K562 (cell line): ENCODE measurements around the gene RNF180. TPM values are rescaled to one million over a fixed set of nuclear protein-coding genes. Genes with fewer than 3 reads are reported as not detected.

Experiments used
- ATAC-seq: fragments of 200-7000 bp; cut with Tn5 transposase; 3 replicates; pipeline ENCODE4 v1.9.1; 2020; ENCODE audit warnings: moderate library complexity
- BruUV-seq: library from RNA; stranded (reverse); fragments of 400-500 nt; replicated peaks from 2 replicates; lab custom pipeline; 2021; lab: Mats Ljungman, UMichigan
- CTCF ChIA-PET: fragments of 300-600 bp; formaldehyde crosslinking; extraction: SDS; loops from one replicate; lab custom pipeline; 2021; ENCODE audit warnings: low intra/inter-chr PET ratio; lab: Yijun Ruan, JAX
- POLR2A ChIA-PET: fragments of 300-600, 350-650 bp; sonication (Branson Sonifier 250); formaldehyde crosslinking; extraction: SDS; loops from one replicate; lab custom pipeline; 2021; ENCODE audit warnings: antibody characterized with exemption, inconsistent platforms; lab: Yijun Ruan, JAX
- DNase-seq, 4 experiments: peaks; one replicate each; pipeline versions ENCODE4 v3.0.0 to v3.0.0-alpha.2; 2011 to 2018; ENCODE audit warnings: low spot score in 3 of 4, mixed read lengths in 3 of 4; ENCODE audit errors: extremely low read depth in 1 of 4
- FAIRE-seq: peaks from 2 replicates; lab custom pipeline; 2011; peaks lifted over from hg19 to GRCh38; lab: Jason Lieb, UNC
- H2AFZ ChIP-seq: 2 replicates; pipeline ENCODE4 v1.6.0; 2011; ENCODE audit warnings: low read depth, low read length, control low read depth, inconsistent platforms
- H3K27ac ChIP-seq: fragments of 200-600 bp; 3 replicates; pipeline ENCODE4 v1.8.0; 2011; ENCODE audit warnings: low read depth, mild to moderate bottlenecking, control low read depth, inconsistent platforms, low read length, moderate library complexity, mixed read lengths; ENCODE audit errors: extremely low read depth
- H3K27me3 ChIP-seq, 2 experiments: fragments of 300-600 bp in 1 of 2; 2 replicates in 1 of 2; 3 replicates in 1 of 2; pipeline versions ENCODE4 v1.6.0 to v1.8.0; 2011; ENCODE audit warnings: inconsistent platforms in 2 of 2, low read length in 2 of 2, mild to moderate bottlenecking in 1 of 2, mixed read lengths in 1 of 2, moderate library complexity in 1 of 2; ENCODE audit not compliant: control insufficient read depth in 2 of 2, insufficient read depth in 2 of 2
- H3K36me3 ChIP-seq: fragments of 300-600 bp; 3 replicates; pipeline ENCODE4 v1.8.0; 2011; ENCODE audit warnings: mild to moderate bottlenecking, low read length, inconsistent platforms; ENCODE audit not compliant: control insufficient read depth, insufficient read depth
- H3K4me1 ChIP-seq, 2 experiments: fragments of 200-600 bp in 1 of 2; replicated peaks in 1 of 2; 2 replicates in 1 of 2; 3 replicates in 1 of 2; pipeline versions ENCODE4 v1.5.1 to v1.8.0; 2011; ENCODE audit warnings: inconsistent platforms in 2 of 2, low read length in 2 of 2, mild to moderate bottlenecking in 1 of 2, mixed read lengths in 1 of 2, moderate library complexity in 1 of 2; ENCODE audit not compliant: control insufficient read depth in 2 of 2, insufficient read depth in 2 of 2
- H3K4me2 ChIP-seq: 2 replicates; pipeline ENCODE4 v1.6.1; 2011; ENCODE audit warnings: low read length, control low read depth, inconsistent platforms, mixed read lengths; ENCODE audit not compliant: insufficient read depth
- H3K4me3 ChIP-seq: fragments of 200-600 bp; sonication (generic), shearing (Covaris generic); 2 replicates; pipeline ENCODE4 v1.5.1; 2016; ENCODE audit warnings: control low read depth, inconsistent platforms
- H3K79me2 ChIP-seq: fragments of 200-600 bp; 3 replicates; pipeline ENCODE4 v1.8.0; 2011; ENCODE audit warnings: low read length, inconsistent platforms; ENCODE audit not compliant: control insufficient read depth, insufficient read depth
- H3K9ac ChIP-seq, 2 experiments: 2 replicates each; pipeline versions ENCODE4 v1.6.0 to v1.6.1; 2011; ENCODE audit warnings: low read depth in 2 of 2, low read length in 2 of 2, control low read depth in 1 of 2, inconsistent platforms in 1 of 2, mild to moderate bottlenecking in 1 of 2, mixed read lengths in 1 of 2; ENCODE audit not compliant: insufficient read depth in 1 of 2
- H3K9me1 ChIP-seq: one replicate; pipeline ENCODE4 v1.6.0; 2011; ENCODE audit warnings: inconsistent platforms, mild to moderate bottlenecking, low read length, moderate library complexity; ENCODE audit not compliant: control insufficient read depth, insufficient read depth
- H3K9me3 ChIP-seq: replicated peaks from 2 replicates; pipeline ENCODE4 v1.5.1; 2011; ENCODE audit warnings: low read depth, low read length, inconsistent platforms; ENCODE audit not compliant: control insufficient read depth, insufficient read depth
- H4K20me1 ChIP-seq: replicated peaks from 2 replicates; pipeline ENCODE4 v1.6.1; 2011; ENCODE audit warnings: low read length, inconsistent platforms, mixed read lengths; ENCODE audit not compliant: control insufficient read depth, insufficient read depth
- C11orf30 ChIP-seq: fragments of 450-650 bp; IDR thresholded peaks from 2 replicates; pipeline ENCODE4 v1.6.1; 2016; ENCODE audit warnings: low read depth, mild to moderate bottlenecking
- MAFF ChIP-seq: IDR thresholded peaks from 2 replicates; pipeline ENCODE4 v1.6.1; 2012; ENCODE audit warnings: low read length, improper control_type of control experiment
- MAFG ChIP-seq: fragments of 450-650 bp; conservative IDR thresholded peaks from 2 replicates; pipeline ENCODE4 v1.6.1; 2016; ENCODE audit warnings: missing genetic modification characterization, missing compliant biosample characterization
- ZNF316 ChIP-seq: fragments of 450-650 bp; IDR thresholded peaks from 2 replicates; pipeline ENCODE4 v1.6.1; 2016
- WGBS: fragments of 100-300 bp; shearing (Covaris generic); methylation state at CpG from one replicate; pipeline ENCODE4 v1.1.6; 2016; ENCODE audit warnings: low coverage, mixed read lengths; ENCODE audit not compliant: insufficient coverage; ENCODE audit errors: missing lambda C conversion rate; 5-methylcytosine and 5-hydroxymethylcytosine counted together
- in situ Hi-C: fragments of 300-500 bp; cut with MboI; formaldehyde crosslinking; loops from 4 replicates; pipeline ENCODE4 v1.15.0; 2018; ENCODE audit warnings: inconsistent platforms, mixed read lengths
- intact Hi-C: fragments of 100-400 bp; cut with micrococcal nuclease; formaldehyde crosslinking; loops from 2 replicates; pipeline ENCODE4 v1.14.2; 2022
- polyA plus RNA-seq, 8 experiments: library from polyadenylated mRNA; depleted of rRNA in 4 of 8; stranded (reverse) in 5 of 8; unstranded in 3 of 8; fragments of >200 nt; fragmentation: Nextera tagmentation in 2 of 8; fragmentation: Illumina TruSeq in 1 of 8; extraction: Ambion mirVana in 2 of 8; extraction: Trizol in 1 of 8; gene quantifications; 2 replicates each; pipeline versions ENCODE4 v1.2.1 to v1.2.3, GENCODE V29; 2011 to 2014; ENCODE audit warnings: inconsistent platforms in 1 of 8, missing spikeins in 1 of 8
- total RNA-seq, 7 experiments: library from RNA; depleted of rRNA in 6 of 7; stranded (reverse); fragments of >200 nt in 6 of 7; fragmentation: Illumina TruSeq in 2 of 7; extraction: Trizol in 2 of 7; gene quantifications; 2 replicates each; pipeline versions ENCODE4 v1.2.1 to v1.2.3, GENCODE V29; 2011 to 2021; ENCODE audit warnings: low replicate concordance in 1 of 7
- TF ChIP-seq, protein P1 (sequence below), 2 experiments: fragments of 450-650 bp; IDR thresholded peaks; 2 replicates each; pipeline ENCODE4 v1.6.1; 2016; ENCODE audit warnings: mild to moderate bottlenecking in 2 of 2, borderline replicate concordance in 1 of 2, low read depth in 1 of 2, moderate library complexity in 1 of 2

Gene RNF180
- total and polyA plus RNA-seq, 9 of the 15 experiments (the other 6 are each of a cell fraction or from before 2014, with no cell fraction given), result 0.05 TPM; not detected in 8

DNA sequence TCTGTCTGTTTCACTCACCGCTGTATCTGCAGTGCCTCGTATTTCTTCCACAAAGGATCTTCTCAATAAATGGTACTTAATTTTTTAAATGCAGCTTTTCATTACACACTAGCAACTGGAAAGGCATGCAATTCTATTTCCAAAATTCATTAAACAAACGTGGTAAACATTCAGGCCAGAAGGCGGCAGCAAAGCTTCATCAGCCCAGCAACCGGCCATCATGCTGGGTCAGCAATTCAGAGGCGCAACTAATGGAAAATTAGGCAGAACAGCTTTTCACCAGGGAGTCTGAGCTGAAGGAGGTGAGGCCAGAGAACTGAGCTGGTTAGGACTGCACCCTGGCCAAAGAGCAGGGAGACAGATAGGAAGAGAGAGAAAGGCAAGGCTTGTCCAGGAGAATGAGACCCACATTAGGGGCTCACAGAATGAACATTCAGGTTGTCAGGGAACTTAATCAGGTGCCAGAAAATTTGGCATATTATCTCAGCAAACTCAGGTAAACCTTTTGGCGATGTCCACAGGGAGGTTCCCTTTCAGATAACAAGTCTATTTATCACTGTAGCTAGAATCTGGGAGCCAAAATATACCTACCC, 17.7 kb upstream of the RNF180 start:
- Histone ChIP-seq H3K79me2 (no peaks in the 10 kb centered on the region), H3K9me3 (no peaks in the 10 kb centered on the region), H4K20me1 (no peaks in the 10 kb centered on the region), H3K36me3 (no peaks in the 10 kb centered on the region), H3K4me2 (no peak overlapping the region), H2AFZ (no peak overlapping the region), H3K4me1 (no peaks in the 10 kb centered on the region), H3K27me3 (no peaks in the 10 kb centered on the region), H3K9me1 (no peaks in the 10 kb centered on the region), H3K9ac (no peak overlapping the region), H3K4me3 (no peak overlapping the region), H3K27ac (no peak overlapping the region)
- CTCF ChIA-PET, result no interaction called here
- FAIRE-seq (peak; percentile 32), DNase-seq (peak; percentile 14 to 21 (median 18)), ATAC-seq (no peak)
- in situ Hi-C loops (no loop called here), intact Hi-C loops (loop anchor here (2.0 to 5.0 kb wide), 2 partner anchors 465 to 634 kb away; no protein-coding TSS in a partner anchor)
- 0% methylated on average over 7 of the region's 7 CpGs for WGBS
- POLR2A ChIA-PET, result no interaction called here
- BruUV-seq, result no TSS peak
- TF ChIP-seq MAFF, result peak; percentile 89
- peak; percentile 92 for TF ChIP-seq ZNF316
- peak; percentile 87 for TF ChIP-seq MAFG
- TF ChIP-seq, protein P1, sequence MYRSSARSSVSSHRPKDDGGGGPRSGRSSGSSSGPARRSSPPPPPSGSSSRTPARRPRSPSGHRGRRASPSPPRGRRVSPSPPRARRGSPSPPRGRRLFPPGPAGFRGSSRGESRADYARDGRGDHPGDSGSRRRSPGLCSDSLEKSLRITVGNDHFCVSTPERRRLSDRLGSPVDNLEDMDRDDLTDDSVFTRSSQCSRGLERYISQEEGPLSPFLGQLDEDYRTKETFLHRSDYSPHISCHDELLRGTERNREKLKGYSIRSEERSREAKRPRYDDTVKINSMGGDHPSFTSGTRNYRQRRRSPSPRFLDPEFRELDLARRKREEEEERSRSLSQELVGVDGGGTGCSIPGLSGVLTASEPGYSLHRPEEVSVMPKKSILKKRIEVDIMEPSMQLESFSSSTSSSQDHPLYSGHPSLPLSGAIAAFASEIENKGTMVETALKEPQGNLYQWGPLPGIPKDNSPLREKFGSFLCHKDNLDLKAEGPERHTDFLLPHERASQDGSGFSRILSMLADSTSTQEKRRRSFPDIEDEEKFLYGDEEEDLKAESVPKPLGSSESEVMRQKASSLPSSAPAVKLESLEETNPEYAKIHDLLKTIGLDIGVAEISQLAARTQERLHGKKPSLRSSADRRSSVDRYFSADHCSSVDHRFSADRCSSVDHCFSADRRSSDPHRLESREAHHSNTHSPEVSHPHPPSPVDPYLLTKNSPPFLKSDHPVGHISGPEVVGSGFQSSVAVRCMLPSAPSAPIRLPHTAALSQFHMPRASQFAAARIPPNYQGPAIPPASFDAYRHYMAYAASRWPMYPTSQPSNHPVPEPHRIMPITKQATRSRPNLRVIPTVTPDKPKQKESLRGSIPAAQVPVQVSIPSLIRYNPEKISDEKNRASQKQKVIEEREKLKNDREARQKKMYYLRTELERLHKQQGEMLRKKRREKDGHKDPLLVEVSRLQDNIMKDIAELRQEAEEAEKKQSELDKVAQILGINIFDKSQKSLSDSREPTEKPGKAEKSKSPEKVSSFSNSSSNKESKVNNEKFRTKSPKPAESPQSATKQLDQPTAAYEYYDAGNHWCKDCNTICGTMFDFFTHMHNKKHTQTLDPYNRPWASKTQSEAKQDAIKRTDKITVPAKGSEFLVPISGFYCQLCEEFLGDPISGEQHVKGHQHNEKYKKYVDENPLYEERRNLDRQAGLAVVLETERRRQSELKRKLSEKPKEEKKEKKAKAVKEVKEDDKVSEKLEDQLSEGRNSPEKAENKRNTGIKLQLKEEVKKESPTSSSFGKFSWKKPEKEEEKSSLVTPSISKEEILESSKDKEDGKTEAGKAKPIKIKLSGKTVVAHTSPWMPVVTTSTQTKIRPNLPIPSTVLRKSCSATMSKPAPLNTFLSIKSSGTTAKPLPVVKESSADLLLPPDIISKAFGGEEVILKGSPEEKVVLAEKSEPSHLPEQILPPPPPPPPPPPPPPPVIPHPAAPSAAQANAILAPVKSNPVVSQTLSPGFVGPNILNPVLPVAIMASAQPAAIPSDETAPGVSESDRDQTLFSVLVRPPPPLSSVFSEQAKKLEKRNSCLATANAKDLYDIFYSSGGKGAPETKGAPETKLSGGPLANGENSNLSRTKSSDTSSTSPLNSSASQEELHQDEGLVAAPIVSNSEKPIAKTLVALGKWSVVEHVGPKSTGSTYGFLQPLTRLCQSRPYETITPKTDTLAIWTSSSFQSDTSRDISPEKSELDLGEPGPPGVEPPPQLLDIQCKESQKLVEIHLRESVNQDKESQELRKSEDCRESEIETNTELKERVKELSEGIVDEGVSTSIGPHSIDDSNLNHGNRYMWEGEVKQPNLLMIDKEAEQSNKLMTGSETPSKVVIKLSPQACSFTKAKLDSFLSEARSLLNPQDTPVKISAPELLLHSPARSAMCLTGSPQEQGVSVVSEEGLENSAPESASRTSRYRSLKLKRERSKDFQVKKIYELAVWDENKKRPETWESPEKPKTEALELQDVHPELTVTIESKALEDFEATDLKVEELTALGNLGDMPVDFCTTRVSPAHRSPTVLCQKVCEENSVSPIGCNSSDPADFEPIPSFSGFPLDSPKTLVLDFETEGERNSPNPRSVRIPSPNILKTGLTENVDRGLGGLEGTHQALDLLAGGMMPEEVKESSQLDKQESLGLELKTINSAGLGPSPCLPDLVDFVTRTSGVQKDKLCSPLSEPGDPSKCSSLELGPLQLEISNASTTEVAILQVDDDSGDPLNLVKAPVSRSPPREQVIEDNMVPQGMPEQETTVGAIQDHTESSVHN (IDR thresholded peaks at IDR 0.05; ENCODE audit: borderline replicate concordance in 1 of 2, low read depth in 1 of 2), result no peak
- TF ChIP-seq C11orf30, result peak; percentile 90
